GM18502 (cell line): ENCODE results near the gene C11orf54.
"Not testable (repeated sequence)": the region's sequence is repeated elsewhere in the genome, so short reads cannot be mapped to it uniquely, and the experiment has no call there.

Source experiments
- ATAC-seq: cut with Tn5 transposase; IDR thresholded peaks from one replicate; pipeline ENCODE4 v1.9.1; 2021; ENCODE audit warnings: mild to moderate bottlenecking; ENCODE audit not compliant: unreplicated experiment, poor library complexity

The C11orf54 gene

DNA sequence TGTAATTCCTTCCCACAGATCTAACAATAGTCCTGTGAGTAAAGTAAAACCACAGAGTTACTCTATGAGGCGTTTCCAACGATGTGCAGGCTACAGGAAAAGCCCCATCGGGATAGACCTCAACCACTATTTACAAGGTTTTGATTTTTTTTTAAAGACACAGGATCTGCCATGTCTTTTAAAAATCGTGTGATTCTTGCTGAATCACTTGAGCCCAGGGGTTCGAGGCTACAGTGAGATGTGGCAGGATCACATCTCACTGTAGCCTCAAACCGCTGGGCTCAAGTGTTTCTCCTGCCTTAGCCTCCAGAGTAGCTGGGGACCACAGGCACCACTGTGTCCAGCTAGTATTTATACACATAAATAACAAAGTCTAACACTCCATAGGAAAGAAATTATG is 8.0 kb upstream of the C11orf54 start:
- no peak for ATAC-seq

DNA sequence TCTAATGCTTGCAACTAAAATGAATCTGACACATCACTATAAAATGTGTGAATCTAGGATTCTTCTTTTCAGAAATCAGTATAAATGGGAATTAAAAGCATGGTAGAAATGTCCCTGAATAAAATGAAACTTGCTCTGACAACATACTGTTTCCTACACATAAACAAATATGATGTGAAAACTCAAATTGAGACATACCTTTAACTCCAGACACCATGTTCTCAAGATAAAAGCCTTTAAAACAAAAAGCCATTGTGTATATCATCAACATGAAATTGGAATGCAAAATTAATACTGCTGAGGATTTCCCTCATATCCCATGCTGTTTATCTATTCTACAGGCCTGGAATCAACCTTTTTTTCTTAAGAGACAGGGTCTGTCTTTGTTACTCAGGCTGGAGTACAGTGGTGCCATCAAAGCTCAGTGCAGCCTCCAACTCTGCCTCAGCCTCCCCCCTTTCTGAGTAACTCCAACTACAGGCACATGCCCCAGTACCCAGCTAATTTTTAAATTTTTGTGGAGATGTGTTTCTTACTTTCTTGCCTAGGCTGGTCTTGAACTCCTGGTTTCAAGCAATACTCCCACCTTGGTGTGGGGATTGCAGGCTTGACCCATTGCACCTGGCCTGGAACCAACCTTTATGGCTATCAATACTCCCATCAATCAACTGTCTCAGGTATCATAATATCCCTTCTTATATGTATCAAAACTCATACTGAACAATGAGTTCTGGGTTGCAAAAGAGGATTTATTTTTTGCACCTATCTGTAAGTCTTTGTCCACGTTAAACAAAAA is 6.8 kb upstream of the C11orf54 start:
- no peak for ATAC-seq

DNA sequence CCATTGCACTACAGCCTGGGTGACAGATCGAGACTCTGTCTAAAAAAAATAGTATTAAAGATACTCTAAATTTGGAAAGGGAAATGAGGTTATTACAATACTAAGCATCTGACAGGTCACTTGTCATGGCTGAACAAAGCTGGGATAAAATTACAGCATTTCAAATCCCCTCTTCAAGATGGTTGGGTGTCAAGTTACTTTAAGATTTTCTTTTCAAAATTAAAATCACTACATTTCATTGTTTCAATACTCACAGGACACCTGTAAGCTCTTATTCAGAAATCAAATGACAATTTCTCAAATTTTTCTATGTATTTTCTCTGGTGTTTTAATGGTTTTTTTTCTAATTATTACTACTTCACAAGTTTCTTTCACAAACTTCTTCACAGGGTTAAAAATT is 5.8 kb upstream of the C11orf54 start:
- ATAC-seq, result no peak

DNA sequence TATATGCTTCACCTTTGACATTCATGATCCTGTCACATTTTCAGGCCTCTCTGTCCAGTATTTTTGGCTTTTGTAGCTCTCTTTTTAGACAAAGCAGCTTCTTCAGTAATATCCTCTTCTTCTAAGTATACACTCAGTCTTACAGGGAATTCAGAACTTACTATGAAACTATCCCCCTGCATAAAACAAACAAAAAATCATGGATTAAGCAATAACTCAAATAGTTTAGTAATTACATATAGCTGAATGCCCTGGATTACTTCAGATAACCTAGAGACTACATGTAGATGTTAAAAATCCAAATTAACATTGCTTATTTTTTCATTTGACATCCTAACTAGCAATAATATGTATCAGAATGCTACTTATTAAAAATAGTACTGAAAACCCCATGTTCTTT is 5.3 kb upstream of the C11orf54 start:
- ATAC-seq, result no peak

DNA sequence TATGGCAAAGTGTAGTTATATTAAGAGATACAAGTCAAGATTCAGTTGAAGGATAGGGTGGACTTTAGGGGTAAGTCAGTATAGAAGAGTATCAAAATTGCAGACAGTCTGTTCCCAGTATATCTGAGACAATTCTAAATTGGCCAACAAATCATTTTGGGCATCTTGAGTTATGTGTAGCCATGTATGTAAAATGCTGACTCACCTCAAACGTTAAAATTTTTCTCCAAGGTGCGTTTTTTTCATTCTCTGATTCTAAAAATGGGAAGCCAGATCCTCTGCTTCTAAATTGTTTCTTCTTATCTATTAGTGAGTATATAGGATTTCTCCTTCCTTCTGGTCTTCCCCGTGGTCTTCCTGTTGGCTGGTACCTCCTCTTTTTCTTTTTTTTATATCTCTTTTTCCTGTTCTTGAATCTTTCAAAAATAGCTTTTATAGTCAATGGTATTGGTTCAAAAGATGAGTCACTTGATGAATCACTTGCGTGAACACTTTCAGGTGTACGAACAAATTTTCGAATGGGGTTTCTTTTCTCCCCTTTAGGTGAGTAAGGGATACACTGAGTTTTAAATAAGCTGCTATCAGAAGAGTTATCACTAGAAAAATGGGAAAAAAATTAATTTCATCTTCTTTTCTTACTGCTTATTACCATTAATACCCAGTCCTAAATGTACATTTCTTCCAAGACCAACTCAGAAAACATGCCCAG is 3.4 kb upstream of the C11orf54 start:
- no peak for ATAC-seq

DNA sequence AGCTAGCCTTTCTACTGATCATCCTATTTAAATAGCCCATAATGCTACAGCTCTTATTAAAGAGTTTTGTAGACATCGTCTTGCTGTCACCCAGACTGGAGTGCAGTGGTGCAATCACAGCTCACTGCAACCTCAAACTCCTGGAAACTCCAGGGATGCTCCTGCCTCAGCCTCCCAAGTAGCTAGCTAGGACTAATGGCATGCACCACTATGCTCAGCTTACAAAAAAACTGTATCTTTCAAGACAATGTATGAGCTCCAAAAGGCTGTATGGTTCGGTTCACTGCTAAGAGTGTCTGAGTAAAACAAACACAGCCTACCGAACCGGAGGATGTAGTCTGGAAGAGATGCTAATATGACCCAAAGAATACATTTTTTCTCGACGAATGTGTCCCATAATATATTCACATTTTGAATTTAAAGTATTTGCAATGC is 2.8 kb upstream of the C11orf54 start:
- ATAC-seq, result no peak

DNA sequence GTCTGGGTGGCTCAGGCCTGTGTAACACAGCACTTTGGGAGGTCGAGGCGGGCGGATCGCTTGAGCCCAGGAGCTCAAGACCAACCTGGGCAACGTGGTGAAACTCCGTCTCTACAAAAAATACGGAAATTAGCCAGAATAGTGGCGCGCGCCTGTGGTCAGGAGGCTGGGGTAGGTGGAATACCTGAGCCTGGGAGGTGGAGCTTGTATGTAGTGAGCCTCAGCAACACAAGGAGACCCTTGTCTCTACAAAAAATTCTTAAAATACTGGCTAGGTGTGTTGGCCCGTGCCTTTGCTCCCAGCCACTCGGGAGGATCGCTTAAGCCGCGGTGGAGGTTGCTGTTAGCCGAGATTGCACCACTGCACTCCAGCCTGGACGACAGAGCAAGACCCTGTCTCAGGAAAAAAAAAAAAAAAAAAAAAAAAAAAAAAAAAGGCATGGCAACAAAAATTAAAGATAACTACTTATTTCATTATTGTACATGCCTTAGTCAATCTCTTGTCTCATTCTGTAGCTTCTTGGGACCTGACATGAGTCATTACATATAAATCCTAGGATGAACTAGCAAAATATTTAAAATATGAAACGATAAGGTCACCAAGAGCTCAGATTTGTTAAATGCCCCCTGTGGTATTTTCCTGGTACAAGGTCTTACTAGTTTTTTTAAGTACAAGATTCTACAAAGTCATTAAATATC is 1.3 kb upstream of the C11orf54 start:
- ATAC-seq, result peak; percentile 16

DNA sequence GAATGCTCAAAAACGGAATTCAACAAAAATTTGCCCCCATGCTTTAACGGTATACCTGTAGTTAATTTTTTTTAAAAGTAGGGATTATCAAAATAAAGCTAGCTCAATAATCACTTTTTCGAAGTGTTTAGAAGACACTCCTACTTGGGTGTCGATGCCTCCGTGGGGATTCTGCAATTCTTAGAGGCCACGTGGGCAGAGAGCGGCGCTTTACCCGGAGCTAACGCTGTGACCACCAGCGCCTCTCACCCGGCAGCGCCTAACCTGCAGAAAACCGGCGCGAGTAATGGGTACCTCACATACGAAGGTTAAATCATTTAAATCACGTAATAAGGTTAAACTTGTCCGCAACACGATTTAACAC is 760 bp upstream of the C11orf54 start:
- peak; percentile 39 for ATAC-seq

DNA sequence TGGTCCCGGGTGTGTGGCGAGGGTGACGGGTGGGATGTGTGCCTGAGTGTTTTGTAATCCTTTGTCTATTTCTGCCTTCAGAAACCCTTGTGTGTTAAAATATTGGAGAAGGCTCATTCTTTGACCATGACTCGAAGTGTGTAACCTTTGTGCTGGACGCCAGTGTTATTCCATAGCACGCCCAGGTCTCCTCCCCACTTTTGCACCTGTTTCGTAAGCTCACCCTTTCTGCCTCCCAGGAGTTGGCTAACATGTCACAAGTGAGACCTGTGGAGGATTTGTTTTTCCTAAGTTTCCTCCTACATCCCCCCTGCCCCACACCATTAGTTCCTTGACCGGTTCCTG is 382 bp downstream of the C11orf54 start:
- ATAC-seq, result peak; percentile 21

DNA sequence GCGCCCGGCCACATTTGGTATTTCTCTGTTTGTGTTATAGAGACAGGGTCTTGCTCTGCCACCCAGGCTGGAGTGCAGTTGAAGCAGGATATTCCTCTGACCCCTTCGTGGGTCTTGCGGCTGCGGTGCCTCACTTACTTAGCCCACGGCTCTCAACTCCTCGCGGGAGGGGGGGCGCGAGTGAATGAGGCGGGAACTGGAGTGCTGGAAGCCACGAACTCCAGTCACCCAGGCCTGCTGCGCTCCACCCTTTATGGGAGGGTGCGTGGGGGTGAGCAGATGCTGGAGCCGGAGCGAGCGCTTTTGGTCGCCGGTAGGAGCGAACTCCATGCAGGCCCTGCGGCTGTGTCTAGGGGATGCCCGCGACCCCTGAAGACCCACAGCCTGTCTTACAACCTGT is 1.8 kb downstream of the C11orf54 start:
- ATAC-seq, result no peak

DNA sequence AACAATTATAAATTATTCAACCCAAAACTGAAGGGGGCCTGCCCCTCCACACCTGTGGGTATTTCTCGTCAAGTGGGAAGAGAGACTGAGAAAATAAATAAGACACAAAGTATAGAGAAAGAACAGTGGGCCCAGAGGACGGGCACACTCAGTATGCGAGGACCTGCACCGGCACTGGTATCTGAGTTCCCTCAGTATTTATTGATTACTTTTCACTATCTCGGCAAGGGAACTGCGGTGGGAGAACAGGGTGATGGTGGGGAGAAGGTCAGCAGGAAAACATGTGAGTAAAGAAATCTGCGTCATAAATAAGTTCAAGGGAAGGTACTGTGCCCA is 3.2 kb downstream of the C11orf54 start:
- ATAC-seq, result no peak

DNA sequence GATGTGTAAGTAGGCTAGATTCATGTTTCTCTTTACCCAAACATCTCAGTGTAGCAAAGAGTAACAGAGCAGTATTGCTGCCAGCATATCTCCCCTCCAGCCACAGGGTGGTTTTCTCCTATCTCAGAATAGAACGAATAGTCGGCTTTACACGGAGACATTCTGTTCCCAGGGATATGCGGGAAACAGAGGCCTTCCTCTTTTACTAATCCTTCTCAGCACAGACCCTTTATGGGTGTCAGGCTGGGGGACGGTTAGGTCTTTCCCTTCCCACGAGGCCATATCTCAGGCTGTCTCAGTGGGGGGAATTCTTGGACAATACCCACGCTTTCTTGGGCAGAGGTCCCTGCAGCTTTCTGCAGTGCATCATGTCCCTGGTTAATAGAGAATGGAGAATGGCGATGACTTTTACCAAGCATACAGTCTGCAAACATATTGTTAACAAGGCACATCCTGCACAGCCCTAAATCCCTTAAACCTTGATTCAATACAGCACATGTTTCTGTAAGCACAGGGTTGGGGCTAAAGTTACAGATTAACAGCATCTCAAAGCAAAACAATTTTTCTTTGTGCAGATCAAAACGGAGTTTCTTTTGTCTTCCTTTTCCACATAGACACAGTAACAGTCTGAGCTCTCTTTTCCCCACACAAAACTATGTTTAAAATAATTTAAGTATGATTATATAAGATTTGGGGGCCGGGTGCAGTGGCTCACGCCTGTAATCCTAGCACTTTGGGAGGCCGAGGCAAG is 3.7 kb downstream of the C11orf54 start:
- ATAC-seq, result not testable (repeated sequence)

DNA sequence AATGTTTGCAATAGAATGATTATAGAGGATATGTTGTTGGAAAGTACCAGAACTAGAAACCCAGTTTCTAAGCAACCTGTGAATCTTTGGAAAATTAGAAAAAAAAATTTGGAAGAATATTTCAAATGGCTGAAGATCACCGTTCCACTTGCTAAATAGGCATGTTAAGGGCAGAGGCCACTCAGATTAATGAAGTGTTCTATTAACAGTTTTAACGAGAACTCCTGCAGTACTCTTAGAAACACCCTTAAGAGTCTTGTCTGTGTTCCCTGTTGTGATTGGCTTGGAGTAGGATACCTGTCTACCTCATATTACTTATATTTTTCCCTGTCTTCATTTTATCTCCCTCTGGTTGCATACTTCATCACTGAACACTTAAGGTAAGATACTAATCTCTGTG is 4.6 kb downstream of the C11orf54 start:
- ATAC-seq, result no peak

DNA sequence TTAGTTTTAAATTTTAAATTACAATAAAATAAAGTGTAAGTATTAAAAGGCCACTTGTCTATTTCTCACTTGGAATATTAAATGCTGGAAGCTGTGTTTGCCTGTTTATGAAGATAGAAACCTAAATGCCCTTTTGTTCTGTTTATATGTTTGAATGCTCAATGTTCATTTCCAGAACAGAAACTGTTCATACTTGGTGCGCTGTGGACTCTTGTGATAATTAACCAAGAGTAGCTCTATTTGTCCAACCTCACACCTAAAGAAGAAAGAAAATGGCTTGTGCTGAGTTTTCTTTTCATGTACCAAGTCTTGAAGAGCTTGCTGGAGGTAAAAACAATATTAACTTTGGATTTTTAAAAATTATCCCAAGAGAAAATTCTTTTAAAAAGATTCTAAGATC is 5.7 kb downstream of the C11orf54 start:
- peak; percentile 65 for ATAC-seq

DNA sequence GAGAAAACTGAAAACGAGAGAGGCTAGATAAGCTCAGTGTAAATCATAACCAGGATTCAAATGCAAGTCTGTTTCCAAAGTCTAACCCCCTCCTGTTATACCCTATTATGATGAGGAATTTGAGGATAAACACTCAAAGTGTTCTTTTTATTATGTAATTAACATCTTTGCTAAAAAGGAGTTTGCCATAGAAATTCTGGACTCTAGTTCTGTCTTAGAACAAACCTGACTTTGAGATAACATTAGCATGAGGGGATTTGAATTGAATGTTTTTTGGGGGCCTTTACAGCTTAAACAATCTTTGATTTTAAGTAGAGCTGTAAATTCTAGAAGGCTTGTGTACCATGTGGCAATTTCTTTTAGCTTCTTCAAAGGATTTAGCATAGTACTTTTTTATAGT is 9.5 kb downstream of the C11orf54 start:
- ATAC-seq, result no peak

DNA sequence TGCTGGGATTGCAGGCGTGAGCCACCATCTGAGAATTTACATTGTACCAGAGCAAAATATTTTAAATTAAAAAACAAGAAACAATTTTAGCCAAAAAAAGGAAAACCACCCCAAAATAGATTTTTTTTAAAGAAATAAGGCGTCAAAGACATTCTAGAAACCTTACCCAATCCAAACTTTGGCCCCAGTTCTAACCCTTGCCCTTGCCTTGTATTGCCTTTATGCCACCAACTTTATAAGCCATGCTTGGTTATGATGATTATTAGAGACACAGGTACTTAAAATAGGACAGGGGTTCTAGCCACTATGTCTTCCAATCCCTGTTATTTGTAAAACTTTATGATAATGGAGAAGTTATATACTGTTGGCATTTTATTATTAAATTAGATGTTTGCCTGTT is 11.8 kb downstream of the C11orf54 start:
- no peak for ATAC-seq

DNA sequence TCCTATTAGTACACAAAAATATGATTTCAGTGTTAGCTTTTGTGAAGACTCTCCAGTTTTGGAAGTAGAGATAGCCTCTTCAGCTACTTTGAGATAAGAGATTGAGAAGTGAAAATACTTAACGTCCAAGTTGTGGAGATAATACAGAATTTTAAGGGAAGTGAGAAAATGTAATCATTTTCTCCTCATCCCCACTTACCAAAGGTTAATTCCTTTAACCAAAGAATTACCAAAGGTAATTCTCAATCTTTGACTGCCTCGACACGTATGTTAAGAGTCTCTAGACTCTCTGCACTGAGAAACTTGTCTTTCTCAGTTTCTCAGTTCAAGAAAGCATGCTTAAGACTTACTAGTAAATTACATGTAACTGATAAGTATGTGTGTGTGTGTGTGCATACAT is 15.3 kb downstream of the C11orf54 start:
- ATAC-seq, result no peak

DNA sequence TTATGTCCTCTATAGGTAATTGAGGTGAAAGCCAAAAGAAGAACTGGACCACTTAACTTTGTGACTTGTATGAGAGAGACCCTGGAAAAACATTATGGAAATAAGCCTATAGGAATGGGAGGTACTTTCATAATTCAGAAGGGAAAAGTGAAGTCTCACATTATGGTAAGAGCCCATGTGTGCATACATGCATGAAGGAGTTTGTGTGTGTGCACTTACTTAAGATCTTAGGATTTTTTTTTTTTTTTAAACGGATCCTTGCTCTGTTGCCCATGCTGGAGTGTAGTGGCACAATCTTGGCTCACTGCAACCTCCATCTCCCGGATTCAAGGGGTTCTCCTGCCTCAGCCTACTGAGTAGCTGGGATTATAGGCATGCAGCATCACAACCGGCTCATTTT is 15.8 kb downstream of the C11orf54 start:
- no peak for ATAC-seq

DNA sequence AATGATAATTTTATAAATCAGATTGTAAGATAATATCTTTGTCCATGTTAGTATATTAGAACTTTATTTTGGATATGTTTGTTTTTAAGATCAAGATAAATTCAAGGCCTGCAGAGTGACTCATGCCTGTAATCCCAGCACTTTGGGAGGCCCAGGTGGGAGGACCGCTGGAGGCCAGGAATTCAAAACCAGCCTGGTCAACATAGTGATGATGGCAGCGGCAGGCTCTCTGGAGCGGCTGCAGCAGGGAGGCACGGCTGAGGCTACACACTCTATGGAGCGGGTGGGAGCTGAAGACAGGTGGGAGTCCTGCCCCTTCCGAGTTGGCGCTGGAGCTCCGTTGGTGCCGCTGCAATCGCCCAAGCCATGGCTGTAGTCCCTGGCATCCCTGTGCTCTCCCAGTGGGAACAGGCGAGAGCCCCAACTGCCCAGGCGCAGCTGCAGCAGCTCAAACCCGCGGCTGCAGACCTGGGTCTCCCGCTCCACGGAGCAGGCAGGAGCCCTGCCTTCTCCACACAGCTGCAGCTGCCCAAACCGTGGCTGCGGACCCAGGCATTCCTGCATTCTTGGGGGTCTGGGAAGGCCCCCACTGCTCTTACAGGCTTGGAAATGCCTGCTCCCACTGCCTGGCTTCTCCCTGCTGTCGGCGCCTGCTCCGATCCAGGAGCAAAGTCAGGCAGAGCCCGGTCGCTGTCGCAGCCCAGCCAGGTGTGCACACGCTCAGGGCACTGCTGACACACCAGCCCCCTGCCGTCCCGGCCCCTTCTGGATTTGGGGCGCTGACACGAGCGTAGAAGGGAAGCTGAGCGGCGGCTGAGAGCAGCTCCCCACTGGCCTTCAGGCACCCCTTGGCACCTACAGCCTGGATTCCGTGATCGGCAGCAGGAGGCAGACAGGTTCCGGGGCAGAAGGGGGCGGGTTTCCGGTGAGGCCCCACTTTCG is 16.7 kb downstream of the C11orf54 start:
- no peak for ATAC-seq

DNA sequence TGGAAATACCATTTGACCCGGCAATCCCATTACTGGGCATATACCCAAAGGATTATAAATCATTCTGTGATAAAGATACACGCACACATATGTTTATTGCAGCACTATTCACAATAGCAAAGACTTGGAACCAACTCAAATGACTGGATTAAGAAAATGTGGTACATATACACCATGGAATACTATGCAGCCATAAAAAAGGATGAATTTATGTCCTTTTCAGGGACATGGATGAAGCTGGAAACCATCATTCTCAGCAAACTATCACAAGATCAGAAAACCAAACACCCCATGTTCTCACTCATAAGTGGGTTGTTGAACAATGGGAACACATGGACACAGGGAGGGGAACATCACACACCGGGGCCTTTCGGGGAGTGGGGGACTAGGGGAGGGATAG is 17.7 kb downstream of the C11orf54 start:
- ATAC-seq, result not testable (repeated sequence)
